K562 (cell line): ENCODE results near the gene TOGARAM2. TPM values are rescaled to one million over a fixed set of nuclear protein-coding genes. Genes with fewer than 3 reads are reported as not detected.

Experiments
- ATAC-seq: fragments of 200-7000 bp; cut with Tn5 transposase; 3 replicates; pipeline ENCODE4 v1.9.1; 2020; ENCODE audit warnings: moderate library complexity
- BruUV-seq: library from RNA; stranded (reverse); fragments of 400-500 nt; replicated peaks from 2 replicates; lab custom pipeline; 2021; lab: Mats Ljungman, UMichigan
- CTCF ChIA-PET: fragments of 300-600 bp; formaldehyde crosslinking; extraction: SDS; loops from one replicate; lab custom pipeline; 2021; ENCODE audit warnings: low intra/inter-chr PET ratio; lab: Yijun Ruan, JAX
- POLR2A ChIA-PET: fragments of 300-600, 350-650 bp; sonication (Branson Sonifier 250); formaldehyde crosslinking; extraction: SDS; loops from one replicate; lab custom pipeline; 2021; ENCODE audit warnings: antibody characterized with exemption, inconsistent platforms; lab: Yijun Ruan, JAX
- DNase-seq, 4 experiments: peaks; one replicate each; pipeline versions ENCODE4 v3.0.0 to v3.0.0-alpha.2; 2011 to 2018; ENCODE audit warnings: low spot score in 3 of 4, mixed read lengths in 3 of 4; ENCODE audit errors: extremely low read depth in 1 of 4
- FAIRE-seq: peaks from 2 replicates; lab custom pipeline; 2011; peaks lifted over from hg19 to GRCh38; lab: Jason Lieb, UNC
- H2AFZ ChIP-seq: 2 replicates; pipeline ENCODE4 v1.6.0; 2011; ENCODE audit warnings: low read depth, low read length, control low read depth, inconsistent platforms
- H3K27ac ChIP-seq: fragments of 200-600 bp; 3 replicates; pipeline ENCODE4 v1.8.0; 2011; ENCODE audit warnings: low read depth, mild to moderate bottlenecking, control low read depth, inconsistent platforms, low read length, moderate library complexity, mixed read lengths; ENCODE audit errors: extremely low read depth
- H3K27me3 ChIP-seq, 2 experiments: fragments of 300-600 bp in 1 of 2; 2 replicates in 1 of 2; 3 replicates in 1 of 2; pipeline versions ENCODE4 v1.6.0 to v1.8.0; 2011; ENCODE audit warnings: inconsistent platforms in 2 of 2, low read length in 2 of 2, mild to moderate bottlenecking in 1 of 2, mixed read lengths in 1 of 2, moderate library complexity in 1 of 2; ENCODE audit not compliant: control insufficient read depth in 2 of 2, insufficient read depth in 2 of 2
- H3K36me3 ChIP-seq: fragments of 300-600 bp; 3 replicates; pipeline ENCODE4 v1.8.0; 2011; ENCODE audit warnings: mild to moderate bottlenecking, low read length, inconsistent platforms; ENCODE audit not compliant: control insufficient read depth, insufficient read depth
- H3K4me1 ChIP-seq, 2 experiments: fragments of 200-600 bp in 1 of 2; replicated peaks in 1 of 2; 2 replicates in 1 of 2; 3 replicates in 1 of 2; pipeline versions ENCODE4 v1.5.1 to v1.8.0; 2011; ENCODE audit warnings: inconsistent platforms in 2 of 2, low read length in 2 of 2, mild to moderate bottlenecking in 1 of 2, mixed read lengths in 1 of 2, moderate library complexity in 1 of 2; ENCODE audit not compliant: control insufficient read depth in 2 of 2, insufficient read depth in 2 of 2
- H3K4me2 ChIP-seq: 2 replicates; pipeline ENCODE4 v1.6.1; 2011; ENCODE audit warnings: low read length, control low read depth, inconsistent platforms, mixed read lengths; ENCODE audit not compliant: insufficient read depth
- H3K4me3 ChIP-seq: fragments of 200-600 bp; sonication (generic), shearing (Covaris generic); 2 replicates; pipeline ENCODE4 v1.5.1; 2016; ENCODE audit warnings: control low read depth, inconsistent platforms
- H3K79me2 ChIP-seq: fragments of 200-600 bp; 3 replicates; pipeline ENCODE4 v1.8.0; 2011; ENCODE audit warnings: low read length, inconsistent platforms; ENCODE audit not compliant: control insufficient read depth, insufficient read depth
- H3K9ac ChIP-seq, 2 experiments: 2 replicates each; pipeline versions ENCODE4 v1.6.0 to v1.6.1; 2011; ENCODE audit warnings: low read depth in 2 of 2, low read length in 2 of 2, control low read depth in 1 of 2, inconsistent platforms in 1 of 2, mild to moderate bottlenecking in 1 of 2, mixed read lengths in 1 of 2; ENCODE audit not compliant: insufficient read depth in 1 of 2
- H3K9me1 ChIP-seq: one replicate; pipeline ENCODE4 v1.6.0; 2011; ENCODE audit warnings: inconsistent platforms, mild to moderate bottlenecking, low read length, moderate library complexity; ENCODE audit not compliant: control insufficient read depth, insufficient read depth
- H3K9me3 ChIP-seq: replicated peaks from 2 replicates; pipeline ENCODE4 v1.5.1; 2011; ENCODE audit warnings: low read depth, low read length, inconsistent platforms; ENCODE audit not compliant: control insufficient read depth, insufficient read depth
- H4K20me1 ChIP-seq: replicated peaks from 2 replicates; pipeline ENCODE4 v1.6.1; 2011; ENCODE audit warnings: low read length, inconsistent platforms, mixed read lengths; ENCODE audit not compliant: control insufficient read depth, insufficient read depth
- BMI1 ChIP-seq: fragments of 150-350 bp; IDR thresholded peaks from 2 replicates; pipeline ENCODE4 v1.6.1; 2014; ENCODE audit warnings: low read length
- DIDO1 ChIP-seq: fragments of 450-650 bp; IDR thresholded peaks from 2 replicates; pipeline ENCODE4 v1.6.1; 2016; ENCODE audit warnings: low read depth, missing biosample characterization, missing genetic modification characterization
- HNRNPL ChIP-seq: fragments of 200-400 bp; formaldehyde crosslinking; IDR thresholded peaks from 2 replicates; pipeline ENCODE4 v1.6.1; 2017; ENCODE audit warnings: low read depth, mild to moderate bottlenecking, low read length
- MAFF ChIP-seq: IDR thresholded peaks from 2 replicates; pipeline ENCODE4 v1.6.1; 2012; ENCODE audit warnings: low read length, improper control_type of control experiment
- MAFK ChIP-seq: IDR thresholded peaks from 2 replicates; pipeline ENCODE4 v1.6.1; 2011; ENCODE audit warnings: low read length, improper control_type of control experiment
- NCOA6 ChIP-seq: fragments of 450-650 bp; IDR thresholded peaks from 2 replicates; pipeline ENCODE4 v1.6.1; 2017; ENCODE audit warnings: mild to moderate bottlenecking
- NR2F6 ChIP-seq: fragments of 450-650 bp; formaldehyde crosslinking; IDR thresholded peaks from 2 replicates; pipeline ENCODE4 v1.4.0; 2020; ENCODE audit warnings: mild to moderate bottlenecking
- NR4A1 ChIP-seq, 2 experiments: fragments of 250-450 bp in 1 of 2; fragments of 450-650 bp in 1 of 2; sonication (Bioruptor Pico) in 1 of 2; IDR thresholded peaks; 2 replicates each; pipeline versions ENCODE4 v1.4.0 to v1.6.1; 2016 to 2020; ENCODE audit warnings: mild to moderate bottlenecking in 2 of 2, missing compliant biosample characterization in 1 of 2, missing genetic modification characterization in 1 of 2, moderate library complexity in 1 of 2
- PHB2 ChIP-seq: fragments of 450-650 bp; IDR thresholded peaks from 2 replicates; pipeline ENCODE4 v1.6.1; 2017; ENCODE audit warnings: low read depth
- TCF7 ChIP-seq: sonication (generic); IDR thresholded peaks from 2 replicates; pipeline ENCODE4 v1.6.1; 2016; ENCODE audit warnings: antibody characterized with exemption, borderline replicate concordance
- TSC22D4 ChIP-seq: fragments of 450-650 bp; IDR thresholded peaks from 2 replicates; pipeline ENCODE4 v1.6.1; 2016; ENCODE audit warnings: missing genetic modification characterization, missing biosample characterization, control low read depth
- XRCC3 ChIP-seq: fragments of 450-650 bp; IDR thresholded peaks from 2 replicates; pipeline ENCODE4 v1.6.1; 2017; ENCODE audit warnings: mild to moderate bottlenecking, moderate library complexity
- ZSCAN32 ChIP-seq: fragments of 450-650 bp; formaldehyde crosslinking; IDR thresholded peaks from 2 replicates; pipeline ENCODE4 v1.4.0; 2020; ENCODE audit warnings: mild to moderate bottlenecking, moderate library complexity
- ZZZ3 ChIP-seq: fragments of 450-650 bp; IDR thresholded peaks from 2 replicates; pipeline ENCODE4 v1.6.1; 2016; ENCODE audit warnings: antibody characterized with exemption, mild to moderate bottlenecking, moderate library complexity
- WGBS: fragments of 100-300 bp; shearing (Covaris generic); methylation state at CpG from one replicate; pipeline ENCODE4 v1.1.6; 2016; ENCODE audit warnings: low coverage, mixed read lengths; ENCODE audit not compliant: insufficient coverage; ENCODE audit errors: missing lambda C conversion rate; 5-methylcytosine and 5-hydroxymethylcytosine counted together
- in situ Hi-C: fragments of 300-500 bp; cut with MboI; formaldehyde crosslinking; loops from 4 replicates; pipeline ENCODE4 v1.15.0; 2018; ENCODE audit warnings: inconsistent platforms, mixed read lengths
- intact Hi-C: fragments of 100-400 bp; cut with micrococcal nuclease; formaldehyde crosslinking; loops from 2 replicates; pipeline ENCODE4 v1.14.2; 2022
- polyA plus RNA-seq, 8 experiments: library from polyadenylated mRNA; depleted of rRNA in 4 of 8; stranded (reverse) in 5 of 8; unstranded in 3 of 8; fragments of >200 nt; fragmentation: Nextera tagmentation in 2 of 8; fragmentation: Illumina TruSeq in 1 of 8; extraction: Ambion mirVana in 2 of 8; extraction: Trizol in 1 of 8; gene quantifications; 2 replicates each; pipeline versions ENCODE4 v1.2.1 to v1.2.3, GENCODE V29; 2011 to 2014; ENCODE audit warnings: inconsistent platforms in 1 of 8, missing spikeins in 1 of 8
- total RNA-seq, 7 experiments: library from RNA; depleted of rRNA in 6 of 7; stranded (reverse); fragments of >200 nt in 6 of 7; fragmentation: Illumina TruSeq in 2 of 7; extraction: Trizol in 2 of 7; gene quantifications; 2 replicates each; pipeline versions ENCODE4 v1.2.1 to v1.2.3, GENCODE V29; 2011 to 2021; ENCODE audit warnings: low replicate concordance in 1 of 7
- TF ChIP-seq, protein P1 (sequence below): sonication (generic); formaldehyde crosslinking; IDR thresholded peaks from 2 replicates; pipeline ENCODE4 v1.8.1; 2022; ENCODE audit warnings: missing genetic modification reagents
- TF ChIP-seq, protein P2 (sequence below): fragments of 250-450 bp; sonication (Bioruptor Pico); IDR thresholded peaks from 2 replicates; pipeline ENCODE4 v1.8.0; 2021; ENCODE audit warnings: moderate library complexity, mild to moderate bottlenecking, inconsistent platforms
- TF ChIP-seq, protein P3 (sequence below): sonication (generic); formaldehyde crosslinking; IDR thresholded peaks from 2 replicates; pipeline ENCODE4 v1.8.0; 2022; ENCODE audit warnings: mild to moderate bottlenecking, missing genetic modification reagents
- TF ChIP-seq, protein P4 (sequence below): fragments of 450-650 bp; formaldehyde crosslinking; IDR thresholded peaks from 2 replicates; pipeline ENCODE4 v1.4.0; 2020; ENCODE audit warnings: mild to moderate bottlenecking
- TF ChIP-seq, protein P5 (sequence below): sonication (generic); formaldehyde crosslinking; IDR thresholded peaks from 2 replicates; pipeline ENCODE4 v1.8.0; 2022; ENCODE audit warnings: mild to moderate bottlenecking, missing genetic modification reagents, borderline replicate concordance

TOGARAM2 gene
- total and polyA plus RNA-seq, 9 of the 15 experiments (the other 6 are each of a cell fraction or from before 2014, with no cell fraction given), result not detected

DNA sequence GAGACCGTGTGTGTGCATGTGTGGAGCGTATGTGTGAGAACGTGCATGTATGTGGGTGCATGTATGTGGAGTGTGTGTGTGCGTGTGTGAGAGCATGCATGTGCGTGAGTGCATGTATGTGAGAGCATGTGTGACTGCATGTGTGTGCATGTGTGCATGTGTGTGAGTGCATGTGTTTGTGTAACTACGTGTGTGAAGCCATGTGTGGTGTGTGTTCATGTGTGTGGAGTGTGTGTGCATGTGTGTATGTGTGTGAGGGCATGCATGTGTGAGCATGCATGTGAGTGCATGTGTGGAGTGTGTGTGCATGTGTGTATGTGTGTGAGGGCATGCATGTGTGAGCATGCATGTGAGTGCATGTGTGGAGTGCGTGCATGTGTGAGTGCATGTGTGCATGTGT lies 24.2 kb downstream of the TOGARAM2 start:
- BruUV-seq, result no TSS peak
- H3K4me2 ChIP-seq, result no peak overlapping the region
- intact Hi-C loops, result no loop called here
- in situ Hi-C loops, result no loop called here
- CTCF ChIA-PET, result no interaction called here
- WGBS, result 4% methylated on average over 5 of the region's 7 CpGs
- H3K27me3 ChIP-seq, result peaks cover 8 to 44% of the 10 kb centered on the region in 2 experiments; a peak in 4 of 5 replicates
- no peaks in the 10 kb centered on the region for H3K79me2 ChIP-seq
- DNase-seq (no peak), ATAC-seq (no peak), FAIRE-seq (no peak)
- H3K4me3 ChIP-seq, result no peak overlapping the region
- H4K20me1 ChIP-seq, result no peaks in the 10 kb centered on the region
- no peak for TF ChIP-seq TCF7
- TF ChIP-seq NCOA6, result no peak
- TF ChIP-seq, protein P1, sequence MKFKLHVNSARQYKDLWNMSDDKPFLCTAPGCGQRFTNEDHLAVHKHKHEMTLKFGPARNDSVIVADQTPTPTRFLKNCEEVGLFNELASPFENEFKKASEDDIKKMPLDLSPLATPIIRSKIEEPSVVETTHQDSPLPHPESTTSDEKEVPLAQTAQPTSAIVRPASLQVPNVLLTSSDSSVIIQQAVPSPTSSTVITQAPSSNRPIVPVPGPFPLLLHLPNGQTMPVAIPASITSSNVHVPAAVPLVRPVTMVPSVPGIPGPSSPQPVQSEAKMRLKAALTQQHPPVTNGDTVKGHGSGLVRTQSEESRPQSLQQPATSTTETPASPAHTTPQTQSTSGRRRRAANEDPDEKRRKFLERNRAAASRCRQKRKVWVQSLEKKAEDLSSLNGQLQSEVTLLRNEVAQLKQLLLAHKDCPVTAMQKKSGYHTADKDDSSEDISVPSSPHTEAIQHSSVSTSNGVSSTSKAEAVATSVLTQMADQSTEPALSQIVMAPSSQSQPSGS, result no peak
- TF ChIP-seq, protein P2, sequence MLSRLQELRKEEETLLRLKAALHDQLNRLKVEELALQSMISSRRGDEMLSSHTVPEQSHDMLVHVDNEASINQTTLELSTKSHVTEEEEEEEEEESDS (CRISPR knock-in tag), result no peak
- TF ChIP-seq, protein P3, sequence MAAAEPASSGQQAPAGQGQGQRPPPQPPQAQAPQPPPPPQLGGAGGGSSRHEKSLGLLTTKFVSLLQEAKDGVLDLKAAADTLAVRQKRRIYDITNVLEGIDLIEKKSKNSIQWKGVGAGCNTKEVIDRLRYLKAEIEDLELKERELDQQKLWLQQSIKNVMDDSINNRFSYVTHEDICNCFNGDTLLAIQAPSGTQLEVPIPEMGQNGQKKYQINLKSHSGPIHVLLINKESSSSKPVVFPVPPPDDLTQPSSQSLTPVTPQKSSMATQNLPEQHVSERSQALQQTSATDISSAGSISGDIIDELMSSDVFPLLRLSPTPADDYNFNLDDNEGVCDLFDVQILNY, result no peak
- no peak for TF ChIP-seq ZSCAN32 (CRISPR knock-in tag)
- no peak for TF ChIP-seq XRCC3
- no peak for TF ChIP-seq PHB2
- no peak for TF ChIP-seq MAFF
- TF ChIP-seq NR2F6 (CRISPR knock-in tag), result no peak
- TF ChIP-seq HNRNPL, result no peak
- no peak for TF ChIP-seq TSC22D4
- no peak for TF ChIP-seq BMI1
- TF ChIP-seq ZZZ3, result no peak
- no peak for TF ChIP-seq NR4A1 (CRISPR knock-in tag; IDR thresholded peaks at IDR 0.05)
- TF ChIP-seq NR4A1 (tag; IDR thresholded peaks at IDR 0.05), result no peak
- TF ChIP-seq DIDO1 (tag), result no peak
- TF ChIP-seq, protein P4, sequence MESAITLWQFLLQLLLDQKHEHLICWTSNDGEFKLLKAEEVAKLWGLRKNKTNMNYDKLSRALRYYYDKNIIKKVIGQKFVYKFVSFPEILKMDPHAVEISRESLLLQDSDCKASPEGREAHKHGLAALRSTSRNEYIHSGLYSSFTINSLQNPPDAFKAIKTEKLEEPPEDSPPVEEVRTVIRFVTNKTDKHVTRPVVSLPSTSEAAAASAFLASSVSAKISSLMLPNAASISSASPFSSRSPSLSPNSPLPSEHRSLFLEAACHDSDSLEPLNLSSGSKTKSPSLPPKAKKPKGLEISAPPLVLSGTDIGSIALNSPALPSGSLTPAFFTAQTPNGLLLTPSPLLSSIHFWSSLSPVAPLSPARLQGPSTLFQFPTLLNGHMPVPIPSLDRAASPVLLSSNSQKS (CRISPR knock-in tag), result no peak
- TF ChIP-seq, protein P5, sequence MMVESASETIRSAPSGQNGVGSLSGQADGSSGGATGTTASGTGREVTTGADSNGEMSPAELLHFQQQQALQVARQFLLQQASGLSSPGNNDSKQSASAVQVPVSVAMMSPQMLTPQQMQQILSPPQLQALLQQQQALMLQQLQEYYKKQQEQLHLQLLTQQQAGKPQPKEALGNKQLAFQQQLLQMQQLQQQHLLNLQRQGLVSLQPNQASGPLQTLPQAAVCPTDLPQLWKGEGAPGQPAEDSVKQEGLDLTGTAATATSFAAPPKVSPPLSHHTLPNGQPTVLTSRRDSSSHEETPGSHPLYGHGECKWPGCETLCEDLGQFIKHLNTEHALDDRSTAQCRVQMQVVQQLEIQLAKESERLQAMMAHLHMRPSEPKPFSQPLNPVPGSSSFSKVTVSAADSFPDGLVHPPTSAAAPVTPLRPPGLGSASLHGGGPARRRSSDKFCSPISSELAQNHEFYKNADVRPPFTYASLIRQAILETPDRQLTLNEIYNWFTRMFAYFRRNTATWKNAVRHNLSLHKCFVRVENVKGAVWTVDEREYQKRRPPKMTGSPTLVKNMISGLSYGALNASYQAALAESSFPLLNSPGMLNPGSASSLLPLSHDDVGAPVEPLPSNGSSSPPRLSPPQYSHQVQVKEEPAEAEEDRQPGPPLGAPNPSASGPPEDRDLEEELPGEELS (CRISPR knock-in tag), result no peak
- no peak for TF ChIP-seq MAFK
- no peaks in the 10 kb centered on the region; the same call in 1 of the 2 replicates for H3K9me3 ChIP-seq
- no peak overlapping the region for H3K27ac ChIP-seq
- POLR2A ChIA-PET, result no interaction called here
- H3K4me1 ChIP-seq, result peaks cover 8 to 14% of the 10 kb centered on the region in 2 experiments; a peak in 4 of 5 replicates
- peaks cover 3% of the 10 kb centered on the region for H3K9me1 ChIP-seq
- no peak overlapping the region for H3K9ac ChIP-seq
- no peaks in the 10 kb centered on the region for H3K36me3 ChIP-seq
- H2AFZ ChIP-seq, result no peak overlapping the region
